Naive thymus-derived CD4-positive, alpha-beta T cell (primary cell): ENCODE measurements around the gene MAPKAPK5. TPM values are rescaled to one million over a fixed set of nuclear protein-coding genes. Genes with fewer than 3 reads are reported as not detected.
"Not testable (repeated sequence)": the region's sequence is repeated elsewhere in the genome, so short reads cannot be mapped to it uniquely, and the experiment has no call there.

Experiments used
- ATAC-seq: fragments of 150-1000 bp; cut with Tn5 transposase; 2 replicates; pipeline ENCODE4 v1.10.0; 2021; ENCODE audit warnings: mild to moderate bottlenecking, moderate library complexity
- CTCF ChIA-PET: fragments of 350-600 bp; sonication (Branson Sonifier 250); formaldehyde crosslinking; loops from one replicate; lab custom pipeline; 2021; ENCODE audit warnings: antibody characterized with exemption; lab: Charles Lee
- POLR2A ChIA-PET: fragments of 350-600 bp; sonication (Branson Sonifier 250); formaldehyde crosslinking; loops from one replicate; lab custom pipeline; 2021; ENCODE audit warnings: antibody characterized with exemption, inconsistent platforms; lab: Charles Lee
- DNase-seq, 9 donors: peaks; one replicate each; pipeline versions ENCODE4 v3.0.0 to v3.0.0-alpha.2; 2020 to 2022; ENCODE audit warnings: mixed read lengths in 1 of 9
- H3K27ac ChIP-seq: one replicate; pipeline ENCODE4 v1.7.0; 2013; ENCODE audit warnings: mild to moderate bottlenecking, low read depth, low read length, moderate library complexity
- H3K27me3 ChIP-seq, 2 donors: one replicate each; pipeline ENCODE4 v1.7.0; 2013; ENCODE audit warnings: low read length in 2 of 2, mild to moderate bottlenecking in 2 of 2, moderate library complexity in 2 of 2; ENCODE audit not compliant: control insufficient read depth in 2 of 2, insufficient read depth in 2 of 2
- H3K36me3 ChIP-seq, 3 experiments: 1 replicate in 2 of 3; 2 replicates in 1 of 3; pipeline ENCODE4 v1.7.0; 2013; ENCODE audit warnings: low read length in 3 of 3, mild to moderate bottlenecking in 3 of 3, moderate library complexity in 1 of 3; ENCODE audit not compliant: insufficient read depth in 3 of 3, control insufficient read depth in 2 of 3
- H3K4me1 ChIP-seq, 2 donors: one replicate each; pipeline ENCODE4 v1.7.0; 2013; ENCODE audit warnings: low read length in 2 of 2, mild to moderate bottlenecking in 2 of 2, moderate library complexity in 1 of 2; ENCODE audit not compliant: control insufficient read depth in 2 of 2, insufficient read depth in 2 of 2
- H3K4me3 ChIP-seq: 2 replicates; pipeline ENCODE4 v1.7.0; 2013; ENCODE audit warnings: mild to moderate bottlenecking, low read length
- H3K9me3 ChIP-seq, 3 experiments: 1 replicate in 2 of 3; 2 replicates in 1 of 3; pipeline ENCODE4 v1.7.0; 2013; ENCODE audit warnings: low read length in 3 of 3; ENCODE audit not compliant: control insufficient read depth in 2 of 3
- H3K27ac Mint-ChIP-seq, 9 donors: one replicate each; pipeline ENCODE4 v1.8.0; 2020 to 2022; ENCODE audit warnings: mixed read lengths in 9 of 9, mild to moderate bottlenecking in 8 of 9, moderate library complexity in 5 of 9, inconsistent platforms in 2 of 9
- H3K27me3 Mint-ChIP-seq, 5 donors: one replicate each; pipeline ENCODE4 v1.8.0; 2021 to 2022; ENCODE audit warnings: mixed read lengths in 5 of 5, mild to moderate bottlenecking in 1 of 5
- H3K36me3 Mint-ChIP-seq, 5 donors: one replicate each; pipeline ENCODE4 v1.8.0; 2020 to 2022; ENCODE audit warnings: mixed read lengths in 5 of 5, mild to moderate bottlenecking in 3 of 5, inconsistent platforms in 1 of 5
- H3K4me1 Mint-ChIP-seq, 7 donors: one replicate each; pipeline ENCODE4 v1.8.0; 2020 to 2022; ENCODE audit warnings: mixed read lengths in 7 of 7, mild to moderate bottlenecking in 3 of 7, inconsistent platforms in 1 of 7
- H3K4me3 Mint-ChIP-seq, 10 donors: one replicate each; pipeline ENCODE4 v1.8.0; 2020 to 2022; ENCODE audit warnings: mild to moderate bottlenecking in 10 of 10, mixed read lengths in 10 of 10, moderate library complexity in 6 of 10, inconsistent platforms in 2 of 10
- H3K9me3 Mint-ChIP-seq, 11 donors: one replicate each; pipeline ENCODE4 v1.8.0; 2020 to 2022; ENCODE audit warnings: mixed read lengths in 11 of 11, mild to moderate bottlenecking in 4 of 11, inconsistent platforms in 1 of 11, moderate library complexity in 1 of 11
- intact Hi-C, 2 donors: fragments of 100-400 bp; cut with micrococcal nuclease; formaldehyde crosslinking; loops; one replicate each; pipeline ENCODE4 v1.15.1; 2023
- polyA plus RNA-seq, 2 donors: library from polyadenylated mRNA; unstranded; fragments of 300-500 nt; fragmentation: Illumina TruSeq; gene quantifications; one replicate each; pipeline ENCODE4 v1.2.3, GENCODE V29; 2021
- total RNA-seq, 6 experiments: library from RNA in 5 of 6; stranded (reverse) in 5 of 6; gene quantifications; 1 replicate in 5 of 6; 2 replicates in 1 of 6; pipeline ENCODE4 v1.2.3 and lab custom pipeline; 2021 to 2026

Gene MAPKAPK5
- total and polyA plus RNA-seq, 7 experiments from 2014 or later = 30.6 to 72.1 (median 58.2) TPM

- H3K4me3 Mint-ChIP-seq = no peak overlapping the region
- H3K27me3 Mint-ChIP-seq = peaks cover 0 to 42% (median 8%) of the 10 kb centered on the region in 5 donors
- ATAC-seq (no peak), DNase-seq (no peak)
- peaks cover 0 to 2% (median 0%) of the 10 kb centered on the region in 5 donors for H3K36me3 Mint-ChIP-seq
- peaks cover 0 to 2% (median 0%) of the 10 kb centered on the region in 7 donors for H3K4me1 Mint-ChIP-seq
- H3K4me3 ChIP-seq = no peak overlapping the region
- no peaks in the 10 kb centered on the region for H3K27me3 ChIP-seq
- H3K9me3 ChIP-seq = no peaks in the 10 kb centered on the region
- intact Hi-C loops = no loop called here
- POLR2A ChIA-PET = interaction anchor here (0.8 to 3.4 kb wide), 2 partner anchors 15 to 306 kb away, joined by 3 to 20 read pairs; partner anchors contain the start of gene MAPKAPK5
- no peak overlapping the region for H3K27ac ChIP-seq
- no peaks in the 10 kb centered on the region for H3K4me1 ChIP-seq
- CTCF ChIA-PET = interaction anchor here (0.8 to 1.0 kb wide), 3 partner anchors 16 to 261 kb away, joined by 3 to 4 read pairs (median 3); partner anchors contain the start of gene MAPKAPK5
- no peak overlapping the region for H3K27ac Mint-ChIP-seq
- H3K9me3 Mint-ChIP-seq = no peaks in the 10 kb centered on the region
- H3K36me3 ChIP-seq = no peaks in the 10 kb centered on the region
Observed at GRCh38 chr12:111826316-111826715, 15.7 kb upstream of the MAPKAPK5 start.

- ChIA-PET CTCF (interaction anchor here (0.8 to 1.0 kb wide), 3 partner anchors 15 to 260 kb away, joined by 3 to 4 read pairs (median 3); partner anchors contain the start of gene MAPKAPK5), POLR2A (interaction anchor here (3.4 kb wide), 1 partner anchor 14 kb away, joined by 20 read pairs; the partner anchor contains the start of gene MAPKAPK5)
- no peak overlapping the region for H3K27ac Mint-ChIP-seq
- no peak overlapping the region for H3K4me3 Mint-ChIP-seq
- peaks cover 0 to 2% (median 0%) of the 10 kb centered on the region in 7 donors for H3K4me1 Mint-ChIP-seq
- H3K9me3 Mint-ChIP-seq = no peaks in the 10 kb centered on the region
- H3K36me3 Mint-ChIP-seq = peaks cover 0 to 2% (median 0%) of the 10 kb centered on the region in 5 donors
- H3K27ac ChIP-seq = no peak overlapping the region
- intact Hi-C loops = no loop called here
- no peaks in the 10 kb centered on the region for H3K27me3 ChIP-seq
- no peaks in the 10 kb centered on the region for H3K36me3 ChIP-seq
- ATAC-seq = no peak
- no peak for DNase-seq
- no peaks in the 10 kb centered on the region for H3K4me1 ChIP-seq
- H3K27me3 Mint-ChIP-seq = peaks cover 0 to 36% (median 7%) of the 10 kb centered on the region in 5 donors
- no peak overlapping the region for H3K4me3 ChIP-seq
- no peaks in the 10 kb centered on the region for H3K9me3 ChIP-seq
Observed at GRCh38 chr12:111826992-111827391, 15.0 kb upstream of the MAPKAPK5 start.

- Mint-ChIP-seq H3K4me3 (no peak overlapping the region), H3K9me3 (peaks cover 0 to 6% (median 1%) of the 10 kb centered on the region in 11 donors), H3K27me3 (peaks cover 0 to 35% (median 4%) of the 10 kb centered on the region in 5 donors), H3K27ac (no peak overlapping the region), H3K36me3 (peaks cover 0 to 2% (median 0%) of the 10 kb centered on the region in 5 donors), H3K4me1 (peaks cover 0 to 2% (median 0%) of the 10 kb centered on the region in 7 donors)
- Histone ChIP-seq H3K9me3 (no peaks in the 10 kb centered on the region), H3K27me3 (no peaks in the 10 kb centered on the region), H3K4me3 (no peak overlapping the region), H3K36me3 (no peaks in the 10 kb centered on the region), H3K27ac (no peak overlapping the region), H3K4me1 (no peaks in the 10 kb centered on the region)
- no peak for DNase-seq
- CTCF ChIA-PET = no interaction called here
- intact Hi-C loops = no loop called here
- ATAC-seq = no peak
- POLR2A ChIA-PET = interaction anchor here (3.4 kb wide), 1 partner anchor 14 kb away, joined by 20 read pairs; the partner anchor contains the start of gene MAPKAPK5
Observed at GRCh38 chr12:111827907-111828306, 14.1 kb upstream of the MAPKAPK5 start.

- no peak for DNase-seq
- intact Hi-C loops = no loop called here
- Mint-ChIP-seq H3K36me3 (peaks cover 0 to 2% (median 0%) of the 10 kb centered on the region in 5 donors), H3K9me3 (peaks cover 0 to 6% (median 2%) of the 10 kb centered on the region in 11 donors), H3K4me1 (no peaks in the 10 kb centered on the region), H3K4me3 (no peak overlapping the region), H3K27me3 (peaks cover 0 to 33% (median 0%) of the 10 kb centered on the region in 5 donors), H3K27ac (no peak overlapping the region)
- Histone ChIP-seq H3K9me3 (no peaks in the 10 kb centered on the region), H3K4me1 (no peaks in the 10 kb centered on the region), H3K4me3 (no peak overlapping the region), H3K36me3 (no peaks in the 10 kb centered on the region), H3K27me3 (no peaks in the 10 kb centered on the region), H3K27ac (no peak overlapping the region)
- no peak for ATAC-seq
- CTCF ChIA-PET = no interaction called here
- POLR2A ChIA-PET = interaction anchor here (0.8 to 3.4 kb wide), 2 partner anchors 13 to 195 kb away, joined by 3 to 20 read pairs; partner anchors contain the start of gene MAPKAPK5
Observed at GRCh38 chr12:111828338-111828979, 13.6 kb upstream of the MAPKAPK5 start.

GRCh38 chr12:111829635-111830034, 12.4 kb upstream of the MAPKAPK5 start:
- H3K4me1 Mint-ChIP-seq = peaks cover 0 to 10% (median 3%) of the 10 kb centered on the region in 7 donors
- CTCF ChIA-PET, H3K4me3 Mint-ChIP-seq, POLR2A ChIA-PET, H3K9me3 ChIP-seq, H3K27ac Mint-ChIP-seq, H3K27ac ChIP-seq, H3K36me3 Mint-ChIP-seq, H3K27me3 ChIP-seq, H3K4me3 ChIP-seq, ATAC-seq, H3K4me1 ChIP-seq, DNase-seq, intact Hi-C loops, H3K36me3 ChIP-seq: not testable (repeated sequence)
- H3K27me3 Mint-ChIP-seq = peaks cover 0 to 27% (median 0%) of the 10 kb centered on the region in 5 donors
- peaks cover 0 to 11% (median 3%) of the 10 kb centered on the region in 11 donors for H3K9me3 Mint-ChIP-seq

- H3K27ac ChIP-seq, ATAC-seq, POLR2A ChIA-PET, H3K4me1 ChIP-seq, H3K9me3 ChIP-seq, H3K27me3 ChIP-seq, H3K4me3 ChIP-seq: not testable (repeated sequence)
- H3K27me3 Mint-ChIP-seq = peaks cover 0 to 20% (median 0%) of the 10 kb centered on the region in 5 donors
- H3K36me3 ChIP-seq = peaks cover 0 to 12% (median 3%) of the 10 kb centered on the region in 3 experiments
- CTCF ChIA-PET = interaction anchor here (1.2 kb wide), 1 partner anchor 22 kb away, joined by 3 read pairs; no protein-coding TSS in a partner anchor
- H3K4me3 Mint-ChIP-seq = peak overlapping the region in 9 of 10 donors; percentile 17 to 66 (median 52)
- H3K27ac Mint-ChIP-seq = peak overlapping the region in 7 of 9 donors; percentile 42 to 83 (median 65)
- peaks cover 10 to 43% (median 33%) of the 10 kb centered on the region in 7 donors for H3K4me1 Mint-ChIP-seq
- DNase-seq = peak in 6 of 9 donors; percentile 25 to 58 (median 46)
- intact Hi-C loops = loop anchor here in 1 of 2 donors (1.0 kb wide), 1 partner anchor 7 kb away; the partner anchor contains the start of gene MAPKAPK5
- peaks cover 0 to 23% (median 3%) of the 10 kb centered on the region in 11 donors for H3K9me3 Mint-ChIP-seq
- H3K36me3 Mint-ChIP-seq = peaks cover 0 to 21% (median 12%) of the 10 kb centered on the region in 5 donors
Observed at GRCh38 chr12:111834740-111835386, 7.2 kb upstream of the MAPKAPK5 start.
